T-cell (primary cell): Measurements from ENCODE around the gene RUNX1. TPM values are rescaled to one million over a fixed set of nuclear protein-coding genes. Genes with fewer than 3 reads are reported as not detected.

ENCODE experiments used
- ATAC-seq, 4 experiments: fragments of 200-7000 bp in 3 of 4; fragments of 150-1000 bp in 1 of 4; cut with Tn5 transposase; replicated peaks in 1 of 4; 1 replicate in 3 of 4; 2 replicates in 1 of 4; pipeline ENCODE4 v1.10.0; 2021; ENCODE audit warnings: moderate library complexity in 3 of 4, mild to moderate bottlenecking in 2 of 4, moderate number of reproducible peaks in 1 of 4
- CTCF ChIA-PET, 2 donors: fragments of 300-600 bp; sonication (Branson Sonifier 250); formaldehyde crosslinking; loops; one replicate each; lab custom pipeline; 2022; ENCODE audit warnings: antibody characterized with exemption in 2 of 2; lab: Charles Lee
- POLR2A ChIA-PET, 2 donors: fragments of 300-600 bp; sonication (Branson Sonifier 250); formaldehyde crosslinking; loops; one replicate each; lab custom pipeline; 2022; ENCODE audit warnings: antibody characterized with exemption in 2 of 2; lab: Charles Lee
- DNase-seq, 35 experiments: peaks; one replicate each; pipeline versions ENCODE4 v3.0.0 to v3.0.0-alpha.2; 2013 to 2023
- H3K27ac ChIP-seq: one replicate; pipeline ENCODE4 v1.5.1; 2013; ENCODE audit warnings: low read length
- H3K27me3 ChIP-seq, 2 experiments: replicated peaks in 1 of 2; 1 replicate in 1 of 2; 2 replicates in 1 of 2; pipeline versions ENCODE4 v1.6.1 to v1.7.0; 2013; ENCODE audit warnings: low read length in 1 of 2, mixed read lengths in 1 of 2; ENCODE audit not compliant: control insufficient read depth in 2 of 2, insufficient read depth in 2 of 2; ENCODE audit errors: extremely low read depth in 1 of 2
- H3K36me3 ChIP-seq, 2 donors: 1 replicate in 1 of 2; 2 replicates in 1 of 2; pipeline versions ENCODE4 v1.6.1 to v1.7.0; 2013; ENCODE audit warnings: low read length in 1 of 2; ENCODE audit not compliant: control insufficient read depth in 2 of 2, insufficient read depth in 1 of 2; ENCODE audit errors: extremely low read depth in 1 of 2
- H3K4me1 ChIP-seq, 2 experiments: 1 replicate in 1 of 2; 2 replicates in 1 of 2; pipeline versions ENCODE4 v1.6.1 to v1.7.0; 2013; ENCODE audit warnings: low read length in 2 of 2, mixed read lengths in 1 of 2; ENCODE audit not compliant: insufficient read depth in 2 of 2, control insufficient read depth in 1 of 2; ENCODE audit errors: extremely low read depth in 1 of 2
- H3K4me3 ChIP-seq, 2 donors: 1 replicate in 1 of 2; 2 replicates in 1 of 2; pipeline versions ENCODE4 v1.5.1 to v1.7.0; 2013; ENCODE audit warnings: mild to moderate bottlenecking in 2 of 2, low read length in 1 of 2, moderate library complexity in 1 of 2; ENCODE audit not compliant: control insufficient read depth in 1 of 2; ENCODE audit errors: extremely low read depth in 1 of 2
- H3K9me3 ChIP-seq: 2 replicates; pipeline ENCODE4 v1.7.0; 2013
- H3K27ac Mint-ChIP-seq, 2 donors: one replicate each; pipeline ENCODE4 v1.8.0; 2020 to 2021; ENCODE audit warnings: mild to moderate bottlenecking in 2 of 2, mixed read lengths in 2 of 2
- H3K27me3 Mint-ChIP-seq, 2 donors: one replicate each; pipeline ENCODE4 v1.8.0; 2021 to 2022; ENCODE audit warnings: mixed read lengths in 2 of 2
- H3K36me3 Mint-ChIP-seq: one replicate; pipeline ENCODE4 v1.8.0; 2021; ENCODE audit warnings: mixed read lengths
- H3K4me1 Mint-ChIP-seq, 3 donors: one replicate each; pipeline ENCODE4 v1.8.0; 2020 to 2022; ENCODE audit warnings: mixed read lengths in 3 of 3, mild to moderate bottlenecking in 1 of 3
- H3K4me3 Mint-ChIP-seq, 3 donors: one replicate each; pipeline ENCODE4 v1.8.0; 2020 to 2022; ENCODE audit warnings: mild to moderate bottlenecking in 3 of 3, mixed read lengths in 3 of 3, moderate library complexity in 3 of 3
- H3K9me3 Mint-ChIP-seq, 3 donors: one replicate each; pipeline ENCODE4 v1.8.0; 2020 to 2022; ENCODE audit warnings: mixed read lengths in 3 of 3
- WGBS: methylation state at CpG from one replicate; pipeline ENCODE4 v1.1.5; 2013; ENCODE audit warnings: missing lambda C conversion rate; ENCODE audit not compliant: insufficient coverage; 5-methylcytosine and 5-hydroxymethylcytosine counted together
- total RNA-seq, 35 experiments: library from RNA in 6 of 35; stranded (reverse) in 6 of 35; fragments of 120-200 nt in 1 of 35; gene quantifications; one replicate each; pipeline versions ENCODE4 v1.2.1 to v1.2.4 and lab custom pipeline; 2013 to 2026

The RUNX1 gene
- total RNA-seq, 5 donors from 2014 or later (not counting 1 experiment from before 2014, with no cell fraction given): 87.0 to 117 (median 104) TPM

GRCh38 chr21:34899302-34899701 lies 149.8 kb downstream of the RUNX1 start:
- POLR2A ChIA-PET: no interaction called here
- H3K4me1 Mint-ChIP-seq: peaks cover 39 to 55% (median 40%) of the 10 kb centered on the region in 3 donors
- no peak for ATAC-seq

GRCh38 chr21:34897828-34898227 lies 151.3 kb downstream of the RUNX1 start:
- no CpG with 5 or more reads among the region's 2 CpGs for WGBS
- Mint-ChIP-seq H3K27me3 (no peaks in the 10 kb centered on the region), H3K27ac (no peak overlapping the region), H3K4me1 (peaks cover 51 to 68% (median 54%) of the 10 kb centered on the region in 3 donors), H3K9me3 (peaks cover 0 to 5% (median 0%) of the 10 kb centered on the region in 3 donors), H3K4me3 (no peak overlapping the region), H3K36me3 (peaks cover 25% of the 10 kb centered on the region)
- ChIA-PET POLR2A (interaction anchor here (0.6 to 0.7 kb wide), 4 partner anchors 8 to 59 kb away, joined by 3 to 5 read pairs (median 4); no protein-coding TSS in a partner anchor), CTCF (no interaction called here)
- Histone ChIP-seq H3K27ac (no peak overlapping the region), H3K4me3 (no peak overlapping the region), H3K4me1 (peaks cover 2 to 13% of the 10 kb centered on the region in 2 experiments), H3K36me3 (peaks cover 0 to 15% of the 10 kb centered on the region in 2 donors), H3K9me3 (no peaks in the 10 kb centered on the region), H3K27me3 (no peaks in the 10 kb centered on the region)
- ATAC-seq (no peak), DNase-seq (no peak)

More at GRCh38 chr21:34899302-34899701, 149.8 kb downstream of the RUNX1 start:
- Mint-ChIP-seq H3K27me3 (no peaks in the 10 kb centered on the region), H3K27ac (peak overlapping the region in 1 of 2 donors; percentile 23), H3K36me3 (peaks cover 25% of the 10 kb centered on the region), H3K9me3 (peaks cover 0 to 5% (median 0%) of the 10 kb centered on the region in 3 donors), H3K4me3 (no peak overlapping the region)
- WGBS: no CpG with 5 or more reads among the region's 2 CpGs
- H3K4me1 ChIP-seq: peaks cover 2 to 3% of the 10 kb centered on the region in 2 experiments
- no peak for DNase-seq
- H3K9me3 ChIP-seq: no peaks in the 10 kb centered on the region
- peaks cover 0 to 15% of the 10 kb centered on the region in 2 donors for H3K36me3 ChIP-seq
- H3K4me3 ChIP-seq: no peak overlapping the region
- CTCF ChIA-PET: interaction anchor here in 1 of 2 donors (1.0 kb wide), 1 partner anchor 501 kb away, joined by 4 read pairs; no protein-coding TSS in a partner anchor
- H3K27me3 ChIP-seq: no peaks in the 10 kb centered on the region
- H3K27ac ChIP-seq: no peak overlapping the region

DNA sequence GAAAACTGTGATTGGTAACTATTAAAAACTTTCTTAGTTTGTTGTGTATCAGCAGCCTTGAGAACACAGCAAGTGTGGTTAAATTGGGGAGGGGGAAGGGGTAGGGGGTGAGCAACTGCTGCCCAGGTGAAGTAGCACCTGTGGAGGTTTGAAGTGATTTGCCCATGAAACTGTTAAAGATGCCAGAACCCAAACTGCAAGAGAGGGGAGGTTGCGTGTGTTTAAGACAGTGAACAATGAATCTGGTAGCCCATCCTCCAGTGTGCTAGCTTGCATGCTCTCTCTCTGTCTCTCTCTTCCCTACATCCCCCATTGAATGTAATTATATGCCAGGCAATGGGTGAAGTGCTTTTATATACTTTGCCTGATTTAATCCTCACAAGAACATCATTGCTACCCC lies 154.7 kb downstream of the RUNX1 start:
- ATAC-seq (no peak), DNase-seq (peak in 1 of 35 experiments; percentile 18)
- H3K9me3 ChIP-seq: no peaks in the 10 kb centered on the region
- ChIA-PET CTCF (interaction anchor here in 1 of 2 donors (1.5 kb wide), 1 partner anchor 128 kb away, joined by 3 read pairs; no protein-coding TSS in a partner anchor), POLR2A (interaction anchor here in 1 of 2 donors (0.9 kb wide), 1 partner anchor 103 kb away, joined by 3 read pairs; no protein-coding TSS in a partner anchor)
- no peak overlapping the region for H3K27ac ChIP-seq
- H3K27ac Mint-ChIP-seq: peak overlapping the region; percentile 73 to 84
- peaks cover 0 to 5% (median 0%) of the 10 kb centered on the region in 3 donors for H3K9me3 Mint-ChIP-seq
- WGBS: no CpG with 5 or more reads among the region's 1 CpG
- no peak overlapping the region for H3K4me3 ChIP-seq
- peaks cover 0 to 17% of the 10 kb centered on the region in 2 donors for H3K36me3 ChIP-seq
- no peak overlapping the region for H3K4me3 Mint-ChIP-seq
- H3K27me3 Mint-ChIP-seq: no peaks in the 10 kb centered on the region
- H3K4me1 ChIP-seq: peaks cover 14 to 30% of the 10 kb centered on the region in 2 experiments
- H3K4me1 Mint-ChIP-seq: peaks cover 55 to 70% (median 64%) of the 10 kb centered on the region in 3 donors
- no peaks in the 10 kb centered on the region for H3K27me3 ChIP-seq
- H3K36me3 Mint-ChIP-seq: peaks cover 21% of the 10 kb centered on the region

DNA sequence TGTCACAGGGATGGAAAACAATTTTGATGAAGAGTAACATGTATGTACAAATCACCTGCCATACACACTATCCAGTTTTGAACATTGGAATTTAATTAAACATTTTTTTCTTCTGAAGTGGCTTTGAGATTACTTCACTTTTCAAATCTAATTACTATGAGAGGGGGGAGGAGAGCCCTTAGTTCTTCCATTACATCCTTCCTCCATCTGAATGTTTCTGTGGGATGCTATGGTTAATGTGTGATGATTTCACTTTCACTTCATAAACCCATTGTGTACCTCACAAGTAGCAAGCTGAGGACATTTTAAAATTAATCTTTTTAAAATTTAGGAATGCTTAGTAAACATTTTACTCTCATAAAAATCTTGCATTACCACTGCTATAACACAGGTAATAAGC lies 156.9 kb downstream of the RUNX1 start:
- H3K4me1 ChIP-seq: peaks cover 28 to 36% of the 10 kb centered on the region in 2 experiments
- POLR2A ChIA-PET: interaction anchor here (0.6 to 1.4 kb wide), 4 partner anchors 17 to 134 kb away, joined by 3 to 6 read pairs (median 4); no protein-coding TSS in a partner anchor
- peaks cover 0 to 5% of the 10 kb centered on the region in 2 donors for H3K36me3 ChIP-seq
- H3K36me3 Mint-ChIP-seq: peaks cover 10% of the 10 kb centered on the region
- H3K4me3 Mint-ChIP-seq: peak overlapping the region in 2 of 3 donors; percentile 63 to 98
- H3K9me3 Mint-ChIP-seq: no peaks in the 10 kb centered on the region
- CTCF ChIA-PET: interaction anchor here (0.6 to 2.2 kb wide), 7 partner anchors 9 to 508 kb away, joined by 3 to 14 read pairs (median 5); no protein-coding TSS in a partner anchor
- no peak overlapping the region for H3K4me3 ChIP-seq
- no peaks in the 10 kb centered on the region for H3K9me3 ChIP-seq
- H3K27ac ChIP-seq: peak overlapping the region; percentile 34
- peak overlapping the region; percentile 48 to 59 for H3K27ac Mint-ChIP-seq
- no peak for ATAC-seq
- DNase-seq: peak in 1 of 35 experiments; percentile 40
- no peaks in the 10 kb centered on the region for H3K27me3 ChIP-seq
- H3K27me3 Mint-ChIP-seq: no peaks in the 10 kb centered on the region
- H3K4me1 Mint-ChIP-seq: peaks cover 61 to 74% (median 68%) of the 10 kb centered on the region in 3 donors

DNA sequence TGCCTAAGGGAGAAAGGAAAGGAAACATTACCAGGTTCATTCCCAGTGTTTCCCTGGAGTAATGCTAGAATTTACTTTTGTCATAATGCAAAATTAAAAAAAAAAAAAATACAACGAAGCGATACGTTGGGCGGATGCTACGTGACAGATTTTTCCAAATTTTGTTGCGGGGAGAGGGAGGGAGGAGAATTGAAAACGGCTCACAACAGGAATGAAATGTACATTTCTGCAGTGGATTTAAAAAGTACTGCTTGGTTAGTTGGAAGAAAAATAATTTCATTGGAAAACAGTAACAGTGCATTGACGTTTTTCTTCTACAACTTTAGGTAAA lies 157.5 kb downstream of the RUNX1 start:
- Histone ChIP-seq H3K27ac (no peak overlapping the region), H3K4me3 (no peak overlapping the region), H3K27me3 (no peaks in the 10 kb centered on the region), H3K4me1 (peaks cover 34 to 39% of the 10 kb centered on the region in 2 experiments), H3K36me3 (peaks cover 0 to 5% of the 10 kb centered on the region in 2 donors), H3K9me3 (no peaks in the 10 kb centered on the region)
- Mint-ChIP-seq H3K4me3 (peak overlapping the region; percentile 63 to 98 (median 66)), H3K9me3 (no peaks in the 10 kb centered on the region), H3K27ac (peak overlapping the region in 1 of 2 donors; percentile 46), H3K36me3 (peaks cover 4% of the 10 kb centered on the region), H3K27me3 (no peaks in the 10 kb centered on the region), H3K4me1 (peaks cover 56 to 74% (median 61%) of the 10 kb centered on the region in 3 donors)
- ChIA-PET CTCF (interaction anchor here in 1 of 2 donors (0.9 kb wide), 1 partner anchor 152 kb away, joined by 3 read pairs; no protein-coding TSS in a partner anchor), POLR2A (no interaction called here)
- WGBS: 96% methylated on average over 4 of the region's 8 CpGs
- DNase-seq: no peak
- no peak for ATAC-seq

GRCh38 chr21:34890724-34891612 lies 158.1 kb downstream of the RUNX1 start:
- Histone ChIP-seq H3K27ac (no peak overlapping the region), H3K9me3 (no peaks in the 10 kb centered on the region), H3K27me3 (no peaks in the 10 kb centered on the region), H3K4me3 (peak overlapping the region in 1 of 2 donors; percentile 48), H3K4me1 (peaks cover 40 to 43% of the 10 kb centered on the region in 2 experiments), H3K36me3 (peaks cover 0 to 5% of the 10 kb centered on the region in 2 donors)
- Mint-ChIP-seq H3K9me3 (no peaks in the 10 kb centered on the region), H3K27me3 (no peaks in the 10 kb centered on the region), H3K4me1 (peaks cover 56 to 74% (median 63%) of the 10 kb centered on the region in 3 donors), H3K4me3 (peak overlapping the region; percentile 62 to 98 (median 63)), H3K36me3 (peaks cover under 1% of the 10 kb centered on the region), H3K27ac (no peak overlapping the region)
- ATAC-seq (no peak), DNase-seq (peak in 6 of 35 experiments; percentile 11 to 33 (median 20))
- 78% methylated on average over 37 of the region's 60 CpGs for WGBS
- POLR2A ChIA-PET: no interaction called here
- CTCF ChIA-PET: interaction anchor here (0.6 to 2.1 kb wide), 5 partner anchors 87 to 949 kb away, joined by 3 to 12 read pairs (median 8); no protein-coding TSS in a partner anchor
